GM19239 (cell line): ENCODE data around the gene HIVEP3.

Experiments
- DNase-seq: peaks from one replicate; pipeline ENCODE4 v3.0.0; 2011; ENCODE audit warnings: low spot score; ENCODE audit not compliant: insufficient read length
- FAIRE-seq: peaks from 2 replicates; lab custom pipeline; 2011; peaks lifted over from hg19 to GRCh38; lab: Jason Lieb, UNC

Gene HIVEP3

GRCh38 chr1:41878495-41878894, 40.2 kb downstream of the HIVEP3 start:
- DNase-seq (no peak), FAIRE-seq (peak; percentile 18)

GRCh38 chr1:41876576-41877445, 41.9 kb downstream of the HIVEP3 start:
- no peak for DNase-seq

DNA sequence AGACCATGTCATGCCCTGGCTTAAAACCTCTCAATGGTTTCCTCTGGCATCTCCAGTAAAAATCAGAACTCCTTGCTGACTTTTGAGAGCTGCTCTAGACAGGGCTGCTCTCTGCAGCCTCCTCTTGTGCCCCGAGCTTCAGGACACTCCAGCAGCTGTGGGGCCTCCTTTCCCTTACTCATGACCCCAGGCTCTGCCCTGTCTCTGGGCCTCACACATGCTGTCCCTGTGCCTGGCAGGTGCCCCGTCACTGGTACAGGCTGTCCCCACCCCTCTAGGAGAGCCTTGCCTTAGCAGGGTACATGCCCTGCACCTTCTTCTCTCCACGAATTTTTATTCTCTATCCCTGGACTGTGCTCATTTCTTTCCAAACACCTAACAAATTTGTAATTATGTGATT, 43.2 kb downstream of the HIVEP3 start:
- DNase-seq (no peak), FAIRE-seq (no peak)

More at GRCh38 chr1:41876576-41877445, 41.9 kb downstream of the HIVEP3 start:
- peak; percentile 44 for FAIRE-seq

DNA sequence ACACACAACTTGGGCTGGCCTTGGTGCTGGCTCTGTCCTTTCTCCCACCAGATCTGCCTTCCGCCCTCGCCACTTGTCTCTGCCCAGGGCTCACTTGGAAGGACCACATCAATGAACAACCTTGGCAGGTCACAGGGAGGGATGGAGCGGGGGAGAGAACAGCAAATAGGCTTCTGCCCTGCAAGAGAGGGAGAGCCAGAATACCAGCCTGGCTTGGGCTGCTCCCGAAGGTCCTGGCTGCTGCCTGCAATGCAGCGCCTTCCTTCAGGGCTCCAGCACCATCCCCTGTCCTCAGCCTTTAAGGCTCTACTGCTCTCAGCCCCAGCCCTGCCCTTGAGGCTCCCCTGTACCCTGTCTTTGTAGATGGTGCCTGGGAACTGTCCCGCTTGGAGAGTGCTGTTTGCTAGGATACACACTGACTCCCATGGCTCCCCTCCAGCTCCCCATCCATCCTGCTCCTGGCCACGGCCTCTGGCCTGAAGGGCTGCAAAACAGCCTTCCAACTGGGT, 43.8 kb downstream of the HIVEP3 start:
- DNase-seq (no peak), FAIRE-seq (peak; percentile 23)

DNA sequence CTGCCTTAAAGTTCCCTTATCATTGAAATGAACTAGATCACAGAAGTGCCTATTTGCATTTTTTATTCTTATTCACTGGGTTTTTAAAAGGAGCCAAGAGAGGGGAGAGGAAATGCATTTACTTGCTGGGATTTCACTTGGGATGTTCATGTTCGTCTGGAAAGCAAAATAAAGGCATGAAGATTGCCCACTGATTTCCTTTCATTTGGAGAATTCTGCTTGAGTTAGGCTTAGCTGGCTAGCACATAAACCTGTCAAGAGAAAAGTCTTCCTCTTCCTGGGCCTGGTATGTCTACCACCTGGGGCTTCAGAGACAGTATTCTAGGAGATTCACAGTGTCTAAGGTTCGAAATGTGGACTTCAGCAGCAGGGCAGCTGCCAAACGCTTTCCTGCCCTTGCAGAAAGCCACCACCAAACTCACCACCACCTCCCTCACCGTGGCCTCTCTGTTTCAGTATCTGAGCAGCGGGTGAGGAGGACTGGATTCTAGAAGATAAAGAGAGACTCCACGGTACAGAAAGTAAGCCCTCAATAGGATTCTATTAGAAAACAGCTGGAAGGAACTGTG, 44.5 kb downstream of the HIVEP3 start:
- DNase-seq = no peak
- no peak for FAIRE-seq

- DNase-seq (no peak), FAIRE-seq (no peak)
Observed at GRCh38 chr1:41872074-41872473, 46.6 kb downstream of the HIVEP3 start.

DNA sequence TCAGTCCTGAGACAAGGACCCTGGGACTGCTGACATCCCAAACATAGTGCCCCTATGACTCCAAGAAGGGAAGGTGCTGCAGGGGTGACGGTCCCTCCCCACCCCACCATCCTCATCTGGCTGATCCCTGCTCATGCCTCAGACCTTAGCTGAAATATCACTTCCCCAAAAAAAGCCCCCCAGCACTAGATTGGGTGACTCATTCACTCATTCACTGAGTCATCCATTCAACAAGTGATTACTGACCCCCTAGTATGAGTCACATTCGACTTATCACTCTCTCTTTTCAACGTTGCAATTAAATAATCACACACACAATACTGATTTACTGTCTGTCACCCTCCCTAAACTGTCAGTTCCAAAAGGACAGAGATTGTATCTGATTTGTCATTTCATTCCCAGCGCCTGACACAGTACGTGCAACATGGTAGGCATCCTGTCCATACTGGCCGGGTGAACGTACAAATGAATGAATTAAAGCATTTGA, 48.6 kb downstream of the HIVEP3 start:
- no peak for DNase-seq
- FAIRE-seq = no peak

DNA sequence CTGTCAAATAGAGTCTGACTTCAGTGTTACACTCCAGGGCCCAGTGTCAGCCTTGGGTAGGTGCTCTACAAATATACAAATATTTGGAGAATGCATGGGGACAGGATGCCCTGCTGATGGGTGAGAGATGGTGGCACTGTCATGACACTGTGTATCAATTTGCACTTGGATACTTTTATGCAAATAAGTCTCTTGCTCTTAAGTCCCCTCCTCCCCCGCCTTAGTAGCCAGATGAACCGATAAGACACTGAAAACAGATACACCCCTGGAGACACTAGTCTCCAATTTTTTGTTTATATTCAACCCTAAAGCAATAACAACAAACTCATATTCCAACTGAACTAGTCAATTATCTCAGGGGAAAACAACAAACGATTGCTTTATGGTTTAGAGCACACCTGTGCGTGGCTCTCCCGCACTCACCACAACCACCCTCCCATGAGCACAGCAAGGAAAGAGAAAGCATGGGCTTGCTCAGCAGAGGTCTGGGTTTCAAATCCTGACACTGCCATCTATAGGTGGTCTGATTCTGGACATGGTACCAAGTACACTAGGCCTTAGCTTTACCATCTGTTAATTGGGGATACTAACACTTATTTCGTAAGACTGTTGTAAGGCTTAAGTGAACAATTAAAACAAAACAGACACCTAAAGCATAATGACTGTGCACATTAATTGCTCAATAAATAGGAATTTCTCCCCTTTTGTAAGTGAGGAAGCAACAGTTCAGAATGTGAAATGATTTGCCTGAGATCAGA, 50.3 kb downstream of the HIVEP3 start:
- peak; percentile 89 for FAIRE-seq
- DNase-seq = peak; percentile 46

DNA sequence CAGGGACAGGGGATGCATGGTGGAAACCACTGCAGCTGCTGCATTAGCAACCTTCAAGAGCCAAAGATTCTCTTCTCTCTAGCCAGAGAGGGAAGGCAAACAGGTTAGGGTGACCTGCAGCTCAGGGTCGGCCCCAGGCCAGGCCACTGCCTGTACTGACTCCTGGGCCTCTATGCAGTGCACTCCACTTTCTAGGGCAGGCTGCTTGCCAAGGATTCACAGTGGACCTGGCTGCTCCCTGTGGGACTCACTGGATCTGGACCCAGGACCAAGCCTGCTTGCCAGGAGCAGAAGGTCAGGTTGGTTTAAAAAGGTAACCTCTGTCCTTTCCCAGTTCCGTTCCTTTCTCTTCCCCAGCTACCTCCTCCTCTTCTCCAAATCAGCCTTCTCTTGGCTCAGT, 52.4 kb downstream of the HIVEP3 start:
- FAIRE-seq (no peak), DNase-seq (no peak)

DNA sequence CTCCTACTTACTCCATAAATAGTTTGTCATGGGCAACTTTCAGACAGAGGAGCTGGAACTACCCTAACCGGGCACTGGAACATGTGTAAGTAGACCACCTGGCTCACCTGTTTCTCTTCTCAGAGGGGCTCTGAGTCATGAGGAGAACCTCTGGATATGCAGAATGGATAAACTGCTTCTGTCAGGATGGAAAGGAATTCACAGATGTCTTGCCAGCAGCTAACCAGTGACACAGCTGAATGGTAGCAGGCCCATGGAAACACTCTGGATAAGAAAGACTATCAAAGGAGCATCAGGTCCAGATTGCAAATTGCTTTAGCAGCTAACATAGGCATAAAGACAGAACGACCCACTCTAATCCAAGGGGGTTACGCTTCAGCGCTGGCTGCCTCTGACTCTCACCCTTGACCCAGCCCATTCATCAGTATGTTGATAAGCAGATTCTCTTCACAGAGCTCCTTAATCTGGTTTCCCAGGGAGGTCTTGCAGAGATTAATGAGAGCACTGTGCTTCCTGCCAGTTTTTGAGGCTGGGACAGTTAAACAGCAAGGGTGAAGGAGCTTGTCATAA, 54.2 kb downstream of the HIVEP3 start:
- FAIRE-seq (no peak), DNase-seq (no peak)

- DNase-seq (no peak), FAIRE-seq (no peak)
Observed at GRCh38 chr1:41863718-41864117, 55.0 kb downstream of the HIVEP3 start.

- DNase-seq = no peak
- FAIRE-seq = no peak
Observed at GRCh38 chr1:41862384-41863221, 56.1 kb downstream of the HIVEP3 start.

DNA sequence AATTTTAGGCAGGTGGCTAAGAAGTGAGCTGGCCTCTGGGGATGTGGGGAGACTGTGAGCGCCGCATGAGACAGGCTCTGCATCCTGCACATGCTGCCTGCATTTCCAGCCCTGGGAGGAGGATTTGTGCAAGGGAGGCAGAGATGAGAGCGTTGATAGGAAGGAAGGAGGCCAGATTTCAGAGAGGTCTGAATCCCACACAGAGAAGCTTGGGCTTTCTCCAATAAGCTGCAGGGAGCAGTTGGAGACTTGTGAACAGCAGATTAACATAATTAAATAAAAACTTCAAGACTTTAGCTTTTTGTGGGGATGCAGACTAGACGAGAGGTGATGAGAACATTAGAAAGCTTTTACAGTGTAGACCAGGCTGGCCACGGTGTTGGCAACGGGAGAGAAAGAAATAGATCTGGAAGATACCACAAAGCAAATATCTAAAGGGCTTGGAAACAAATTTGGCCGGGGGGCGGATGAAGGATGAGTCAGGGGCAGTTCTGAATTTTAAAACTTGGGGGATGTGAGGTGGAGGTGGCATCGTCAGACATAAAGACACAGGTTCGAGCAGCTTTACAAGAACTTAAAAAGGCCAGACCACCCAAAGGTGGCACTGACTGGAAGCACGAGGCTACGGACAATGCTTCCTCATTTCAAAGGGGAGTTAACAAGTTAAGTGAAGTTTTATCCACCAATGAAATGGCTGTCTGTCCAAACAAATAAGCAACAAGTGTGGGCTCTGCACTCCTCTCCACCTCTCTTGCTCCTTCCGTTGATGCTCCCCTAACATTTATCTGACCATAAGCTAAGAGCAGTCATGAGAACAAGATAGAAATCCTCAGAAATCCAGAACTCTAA, 57.0 kb downstream of the HIVEP3 start:
- DNase-seq (no peak), FAIRE-seq (no peak)

- FAIRE-seq = no peak
Observed at GRCh38 chr1:41860771-41861170, 58.0 kb downstream of the HIVEP3 start.

GRCh38 chr1:41860214-41860613, 58.5 kb downstream of the HIVEP3 start:
- FAIRE-seq (no peak), DNase-seq (no peak)

More at GRCh38 chr1:41860771-41861170, 58.0 kb downstream of the HIVEP3 start:
- no peak for DNase-seq

- DNase-seq (no peak), FAIRE-seq (no peak)
Observed at GRCh38 chr1:41859686-41860085, 59.0 kb downstream of the HIVEP3 start.

- DNase-seq (no peak), FAIRE-seq (no peak)
Observed at GRCh38 chr1:41856944-41857285, 61.8 kb downstream of the HIVEP3 start.

DNA sequence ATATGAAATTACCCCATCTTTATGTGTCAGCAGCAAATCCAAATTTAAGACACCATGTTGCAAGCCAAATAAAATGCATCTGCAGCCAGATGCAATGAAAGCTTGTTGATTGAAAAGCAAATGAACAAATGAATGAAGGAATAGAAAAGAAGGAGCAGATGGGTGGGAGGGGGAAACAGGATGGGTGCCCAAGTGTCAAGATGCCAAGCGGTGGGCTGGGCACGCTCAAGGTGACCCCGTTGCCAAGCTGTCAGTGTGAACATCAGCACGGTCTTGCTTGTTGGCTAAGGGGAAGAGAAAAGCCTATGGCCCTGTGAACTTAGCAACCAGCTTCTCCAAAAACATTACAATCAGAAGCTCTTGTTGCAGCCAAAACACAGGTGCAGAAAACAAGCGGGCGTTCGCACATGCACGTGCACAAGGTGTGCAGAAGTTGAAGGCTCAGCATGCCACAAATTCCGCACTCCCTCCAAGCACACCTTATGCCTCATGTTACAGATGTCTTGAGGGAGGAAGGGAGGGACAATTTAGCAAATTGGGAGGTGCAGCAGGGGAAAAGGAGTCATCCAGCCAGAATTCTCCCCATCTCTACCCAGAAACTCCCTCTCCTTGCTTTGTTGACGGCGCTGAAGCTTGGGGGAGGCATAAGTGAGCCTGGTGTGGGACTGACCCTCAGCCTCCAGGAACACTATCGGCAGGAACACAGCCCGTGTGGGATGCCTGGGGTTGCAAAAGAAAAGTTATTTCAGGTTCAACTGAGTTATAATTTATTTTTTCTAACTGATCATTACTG, 62.4 kb downstream of the HIVEP3 start:
- DNase-seq (no peak), FAIRE-seq (no peak)
